CD4-positive, alpha-beta T cell treated with Interleukin-12 subunit alpha and Interleukin-12 subunit beta, for 1 hour (primary cell): ENCODE measurements around the gene TICAM2.
A peak's percentile ranks its signal among the peaks of the same experiment; 100 is the strongest.
"Not testable (repeated sequence)": the region's sequence is repeated elsewhere in the genome, so short reads cannot be mapped to it uniquely, and the experiment has no call there.

ENCODE experiments used
- DNase-seq: peaks from one replicate; pipeline ENCODE4 v3.0.0-alpha.2; 2020

The TICAM2 gene, protein sequence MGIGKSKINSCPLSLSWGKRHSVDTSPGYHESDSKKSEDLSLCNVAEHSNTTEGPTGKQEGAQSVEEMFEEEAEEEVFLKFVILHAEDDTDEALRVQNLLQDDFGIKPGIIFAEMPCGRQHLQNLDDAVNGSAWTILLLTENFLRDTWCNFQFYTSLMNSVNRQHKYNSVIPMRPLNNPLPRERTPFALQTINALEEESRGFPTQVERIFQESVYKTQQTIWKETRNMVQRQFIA

DNA sequence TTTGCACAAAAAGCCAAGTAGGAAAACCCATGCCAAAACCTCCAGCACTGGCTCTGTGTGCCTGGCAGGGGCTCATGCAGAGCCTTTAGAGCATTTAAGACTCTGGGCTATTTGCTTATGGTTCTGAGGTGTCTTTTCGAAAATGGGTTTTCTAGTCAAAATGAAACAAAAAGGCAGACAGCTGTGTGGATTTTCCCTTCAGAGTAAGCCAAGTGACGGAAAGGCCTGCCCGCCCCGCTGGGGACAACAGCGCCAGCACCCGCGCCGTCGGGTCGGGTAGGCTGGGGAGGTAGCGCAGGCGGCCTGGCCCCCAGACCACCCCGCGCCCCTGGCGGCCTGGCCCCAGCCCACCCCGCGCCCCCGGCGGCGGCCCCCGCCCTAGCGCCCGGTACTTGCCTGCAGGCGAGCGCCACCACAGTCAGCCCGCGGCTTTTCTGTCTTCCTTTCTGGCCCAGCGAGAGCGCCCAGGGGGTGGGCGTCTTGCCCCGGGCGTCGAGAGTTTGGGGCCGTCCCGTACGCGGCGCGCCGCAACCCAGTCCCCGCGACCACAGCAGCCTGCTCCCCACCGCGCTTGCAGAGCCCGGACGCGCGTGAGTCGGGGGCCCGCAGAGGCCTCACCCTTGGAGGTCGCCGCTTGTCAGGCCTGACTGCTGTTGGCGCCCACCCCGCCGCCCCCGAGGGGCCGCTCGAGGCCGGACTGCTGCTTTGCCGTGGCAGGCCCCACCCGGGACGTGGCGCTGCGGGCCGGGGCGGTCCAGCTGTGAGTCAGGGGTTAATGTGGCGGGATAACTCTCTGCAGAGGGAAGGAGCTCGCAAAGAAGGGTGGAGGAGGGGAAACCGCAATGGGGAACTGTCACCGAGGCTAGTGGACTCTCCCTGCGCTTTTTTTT lies at the start of gene TICAM2:
TSS of gene TICAM2 (minus strand) at position 779 of the 890 bp plus-strand sequence. CDS start 21,223 bp downstream, outside the sequence.
- DNase-seq: peak; percentile 61

DNA sequence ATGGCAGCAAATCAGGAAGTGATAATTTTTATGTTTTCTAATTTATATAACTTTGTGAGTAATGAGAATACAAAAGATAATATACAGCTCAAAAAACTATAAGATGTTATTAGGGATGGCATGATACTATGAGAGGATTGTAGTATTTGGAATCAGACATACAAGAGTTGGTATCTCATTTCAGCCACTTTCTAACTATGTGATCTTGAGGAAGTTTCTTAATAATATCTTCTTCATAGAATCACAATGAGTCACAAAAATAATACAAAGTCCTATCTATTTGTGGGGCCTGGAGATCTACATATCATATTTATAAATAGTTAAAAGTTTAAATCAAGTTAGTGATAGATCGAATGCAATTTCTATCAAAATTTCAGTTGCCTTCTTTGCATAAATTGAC lies 47.3 kb upstream of the TICAM2 start:
- DNase-seq: no peak

GRCh38 chr5:115648056-115648455 lies 45.8 kb upstream of the TICAM2 start:
- no peak for DNase-seq

DNA sequence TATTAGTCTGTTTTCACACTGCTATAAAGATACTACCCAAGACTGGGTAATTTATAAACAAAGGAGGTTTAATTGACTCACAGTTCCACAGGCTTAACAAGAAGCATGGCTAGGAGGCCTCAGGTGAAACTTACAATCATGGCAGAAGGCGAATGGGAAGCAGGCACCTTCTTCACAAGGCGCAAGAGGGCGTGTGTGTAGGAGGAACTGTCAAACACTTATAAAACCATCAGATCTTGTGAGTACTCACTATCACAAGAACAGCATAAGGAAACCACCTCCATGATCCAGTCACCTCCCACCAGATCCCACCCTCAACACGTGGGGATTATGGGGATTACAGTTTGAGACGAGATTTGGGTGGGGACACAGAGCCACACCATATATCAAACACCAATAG lies 43.1 kb upstream of the TICAM2 start:
- DNase-seq: not testable (repeated sequence)

- no peak for DNase-seq
Measured at GRCh38 chr5:115644046-115644445, 41.8 kb upstream of the TICAM2 start.

- no peak for DNase-seq
Measured at GRCh38 chr5:115641948-115642347, 39.7 kb upstream of the TICAM2 start.

DNA sequence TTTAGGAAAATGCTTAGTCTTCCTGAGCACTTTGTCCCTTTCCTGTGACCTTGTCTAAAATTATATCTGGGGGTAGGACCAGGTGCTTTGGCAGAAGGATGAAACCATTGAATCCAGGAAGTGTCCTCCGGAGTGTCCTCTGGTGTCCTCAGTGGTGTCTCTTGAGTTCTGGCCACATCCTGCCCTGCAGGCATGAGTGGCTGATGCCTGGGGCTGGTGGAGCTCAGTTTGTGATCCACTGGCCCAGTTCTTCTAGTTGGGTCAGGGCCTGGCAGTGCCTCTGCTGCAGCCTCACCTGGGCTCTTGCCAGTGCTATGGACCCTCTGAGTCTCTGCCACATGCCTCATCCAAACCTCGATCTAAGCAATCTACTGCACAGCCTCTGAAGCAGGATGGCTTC lies 38.0 kb upstream of the TICAM2 start:
- DNase-seq: no peak

DNA sequence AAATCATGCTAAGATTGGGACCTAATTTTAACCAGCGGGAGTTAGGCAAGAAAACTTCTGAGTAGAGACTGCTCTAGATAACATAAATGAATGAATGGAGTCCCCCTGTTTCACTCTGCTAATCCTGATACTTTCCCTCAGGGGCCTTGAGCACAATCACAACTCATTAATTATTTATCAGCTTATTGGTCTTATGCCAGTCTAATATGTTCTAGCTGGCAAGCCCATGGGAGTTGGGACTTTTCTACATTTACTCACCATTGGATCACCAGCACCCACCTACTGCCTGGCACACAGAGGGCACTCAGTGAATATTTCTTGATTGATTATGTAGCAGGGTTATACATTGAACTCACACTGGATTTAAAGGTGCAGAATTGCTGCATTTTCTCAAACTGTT lies 37.1 kb upstream of the TICAM2 start:
- DNase-seq: no peak

DNA sequence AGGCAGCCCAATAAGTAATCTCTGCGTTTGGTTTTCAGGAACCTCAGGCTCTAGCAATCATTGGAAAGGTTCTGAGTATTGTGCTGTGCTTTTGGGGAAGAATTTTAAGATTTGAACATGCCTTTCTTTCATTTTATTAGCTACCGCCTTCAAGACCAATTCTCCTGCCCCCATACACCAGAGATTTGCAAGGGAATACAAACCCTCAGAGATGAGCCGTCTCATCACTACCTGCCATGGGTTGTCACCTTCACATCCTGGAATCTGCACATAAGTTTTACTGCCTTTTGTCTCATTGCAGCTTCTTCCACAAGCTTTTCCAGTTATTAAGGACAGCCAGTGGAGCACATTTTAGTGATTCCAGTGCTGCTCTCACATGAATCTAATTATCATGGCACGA lies 35.2 kb upstream of the TICAM2 start:
- DNase-seq: no peak

DNA sequence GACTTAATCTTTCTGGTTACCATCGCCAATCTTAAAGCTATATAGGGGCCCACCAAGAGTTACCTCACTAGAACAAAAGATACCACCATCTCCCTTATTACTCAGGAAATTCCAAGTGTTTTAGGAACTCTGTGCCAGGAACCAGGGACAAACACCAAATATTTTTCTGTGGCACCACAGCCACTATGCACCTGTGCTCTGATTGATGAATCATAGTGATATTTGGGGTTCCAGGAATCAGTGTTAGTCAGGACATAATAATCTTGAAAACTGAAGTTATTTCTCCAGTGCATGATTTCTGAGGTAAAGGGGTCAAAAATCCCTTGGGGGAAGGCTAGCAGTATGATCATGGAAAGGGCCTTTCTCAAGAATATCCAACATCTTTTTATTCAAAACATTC lies 33.7 kb upstream of the TICAM2 start:
- DNase-seq: no peak

GRCh38 chr5:115634343-115635132 lies 32.3 kb upstream of the TICAM2 start:
- peak; percentile 85 for DNase-seq

- no peak for DNase-seq
Measured at GRCh38 chr5:115629903-115630302, 27.6 kb upstream of the TICAM2 start.

GRCh38 chr5:115627295-115627865 lies 25.1 kb upstream of the TICAM2 start:
- DNase-seq: no peak

- no peak for DNase-seq
Measured at GRCh38 chr5:115626445-115626823, 24.2 kb upstream of the TICAM2 start.

- peak; percentile 100 for DNase-seq
Measured at GRCh38 chr5:115625579-115626444, 23.5 kb upstream of the TICAM2 start, which contains the start of gene TMED7. TSS of gene TMED7 (minus strand) at chr5:115626036. CDS start at chr5:115625792, 244 bp downstream.

- DNase-seq: peak; percentile 14
Measured at GRCh38 chr5:115624994-115625393, 22.7 kb upstream of the TICAM2 start.

DNA sequence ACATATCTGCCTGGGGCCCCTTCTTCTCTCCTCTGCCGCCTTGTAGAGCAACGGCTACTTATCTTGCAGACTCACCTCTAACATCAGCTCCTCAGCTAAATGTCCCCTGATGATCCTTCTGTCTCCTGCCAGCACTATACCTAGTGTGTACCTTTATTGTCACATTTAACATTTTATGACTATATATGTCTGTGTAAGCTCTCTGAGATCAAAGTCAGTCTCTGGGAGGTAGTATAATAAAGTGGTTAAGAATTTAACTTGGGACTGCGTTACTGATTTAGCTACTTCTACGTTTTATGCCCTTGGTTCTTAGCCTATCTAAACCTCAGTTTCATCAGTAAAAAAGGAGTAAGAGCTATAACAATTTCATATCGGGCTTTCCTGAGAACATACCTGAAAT lies 21.4 kb upstream of the TICAM2 start:
- DNase-seq: no peak

DNA sequence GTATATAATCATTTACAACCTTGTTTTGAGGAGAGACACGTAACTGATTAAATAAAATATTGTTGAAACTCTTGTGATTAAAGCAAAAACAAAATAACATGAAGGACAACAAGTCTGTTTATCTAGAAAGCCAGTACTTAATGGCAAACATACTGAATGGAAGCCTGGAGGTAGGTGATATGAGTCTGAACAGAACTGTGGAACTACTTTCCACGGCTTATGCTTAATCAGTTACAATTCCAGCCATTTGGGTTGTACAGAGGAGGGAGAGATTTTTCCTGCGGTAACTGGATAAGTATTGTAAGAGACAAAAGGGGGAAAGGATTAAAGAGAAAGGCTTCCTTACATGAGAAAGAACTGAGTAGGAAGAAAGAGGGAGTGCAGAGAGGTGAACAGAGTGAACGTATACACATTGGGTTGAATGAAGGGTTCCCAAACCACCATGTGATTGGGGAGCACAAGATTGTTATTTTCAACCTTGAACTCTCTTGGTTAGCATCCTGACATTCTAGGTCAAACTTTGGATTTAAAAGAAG lies 19.2 kb upstream of the TICAM2 start:
- no peak for DNase-seq

- DNase-seq: no peak
Measured at GRCh38 chr5:115616892-115617291, 14.6 kb upstream of the TICAM2 start.

- no peak for DNase-seq
Measured at GRCh38 chr5:115616472-115616871, 14.2 kb upstream of the TICAM2 start.

DNA sequence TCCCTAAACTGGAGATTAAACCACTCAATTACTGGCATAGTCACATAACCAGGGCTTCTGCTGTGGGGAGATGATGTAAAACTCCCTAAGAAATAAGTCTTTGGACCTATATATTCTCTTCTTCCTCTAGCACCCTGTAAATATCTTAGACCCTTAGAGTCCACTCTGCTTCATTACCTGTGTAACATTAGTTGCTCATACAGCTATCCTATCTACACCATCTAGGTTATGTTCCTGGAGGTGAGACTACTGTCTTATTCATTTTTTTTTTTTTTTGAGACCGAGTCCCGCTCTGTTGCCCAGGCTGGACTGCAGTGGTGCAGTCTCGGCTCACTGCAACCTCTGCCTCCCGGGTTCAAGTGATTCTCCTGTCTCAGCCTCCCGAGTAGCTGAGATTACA lies 9.6 kb upstream of the TICAM2 start:
- no peak for DNase-seq

GRCh38 chr5:115607935-115608334 lies 5.7 kb upstream of the TICAM2 start:
- DNase-seq: no peak
